GM19452 (cell line): Measurements from ENCODE around the gene ALG2.

Source experiments
- ATAC-seq: cut with Tn5 transposase; IDR thresholded peaks from one replicate; pipeline ENCODE4 v1.9.1; 2021; ENCODE audit not compliant: unreplicated experiment

Gene ALG2

DNA sequence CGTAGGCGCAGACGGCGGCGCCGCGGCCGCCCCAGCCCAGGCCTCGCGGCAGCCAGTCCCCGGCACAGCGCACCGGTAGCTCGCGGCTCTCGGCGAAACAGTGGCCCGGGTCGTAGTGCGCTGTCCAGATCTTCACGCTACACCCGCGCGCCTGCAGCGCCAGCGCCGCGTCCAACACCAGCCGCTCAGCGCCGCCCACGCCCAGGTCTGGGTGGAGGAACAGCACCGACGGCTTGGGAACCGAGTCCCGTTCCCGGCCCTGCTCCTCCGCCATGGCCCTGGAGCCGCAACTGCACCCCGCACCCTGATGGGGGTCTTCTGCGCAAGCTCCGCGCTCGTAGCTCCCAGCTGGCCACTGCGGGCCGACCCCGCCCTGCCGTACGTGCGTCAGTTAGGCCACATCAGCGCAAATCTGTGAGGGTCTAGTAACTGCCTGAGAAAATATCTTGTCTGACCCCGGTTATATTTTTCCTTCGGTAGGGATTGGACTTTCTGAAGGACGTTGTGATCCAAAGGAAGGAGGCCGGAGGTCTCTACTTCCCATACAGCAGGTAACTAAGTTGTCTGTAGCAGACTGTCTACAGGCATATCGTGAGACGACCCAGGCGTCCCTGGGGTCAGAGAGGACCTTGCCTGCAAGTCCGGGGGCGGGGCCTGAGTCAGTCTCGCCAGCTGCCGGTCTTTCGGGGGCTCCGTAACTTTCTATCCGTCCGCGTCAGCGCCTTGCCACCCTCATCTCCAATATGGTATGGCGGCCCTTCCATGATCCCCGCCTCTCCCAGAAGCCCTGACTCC lies at the start of gene ALG2, which contains the start of gene SEC61B:
Gene ALG2, minus strand, starts transcription at position 322 of the 795 bp plus-strand sequence. Its CDS starts 48 bp downstream, at position 274.
Gene SEC61B, plus strand, starts transcription at position 662 of the 795 bp plus-strand sequence. Its CDS starts 82 bp downstream, at position 744.
- ATAC-seq = peak; percentile 91

DNA sequence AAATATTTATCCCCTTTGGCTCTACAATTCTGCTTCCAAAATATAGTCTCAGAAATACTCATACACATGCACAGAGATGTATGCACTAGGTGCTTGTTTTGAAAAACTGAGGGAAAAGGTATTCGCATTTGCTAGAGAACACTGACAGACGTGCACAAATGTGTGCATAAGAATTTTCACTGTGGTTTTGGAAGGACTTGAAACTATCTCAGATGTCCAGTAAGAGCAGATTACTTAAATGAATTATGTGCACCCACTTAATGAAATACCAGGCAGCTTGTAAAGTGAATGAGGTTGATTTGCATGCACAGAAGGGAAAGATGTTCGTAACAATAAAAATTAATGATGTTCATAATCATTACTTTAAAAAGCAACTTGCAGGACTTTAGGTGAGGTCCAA lies 48.7 kb upstream of the ALG2 start:
- ATAC-seq = no peak

DNA sequence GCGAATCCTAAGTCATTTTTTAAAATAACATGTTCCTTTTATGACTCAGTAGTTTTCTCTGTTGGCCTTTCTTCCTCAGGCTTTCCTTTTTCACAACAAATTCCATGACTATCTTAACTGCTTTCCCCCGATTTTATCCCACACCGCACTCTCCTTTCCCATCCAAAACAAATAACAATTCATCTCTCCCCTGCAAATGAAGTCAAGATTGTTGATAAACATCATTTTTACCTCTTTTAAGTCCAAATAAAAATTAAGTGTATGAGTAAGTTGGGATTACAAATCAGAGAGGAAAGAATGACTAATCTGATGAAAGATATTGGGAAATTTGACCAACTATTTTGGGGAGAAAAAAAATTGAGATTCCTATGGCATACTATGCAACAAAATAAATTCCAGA lies 47.7 kb upstream of the ALG2 start:
- ATAC-seq = no peak

DNA sequence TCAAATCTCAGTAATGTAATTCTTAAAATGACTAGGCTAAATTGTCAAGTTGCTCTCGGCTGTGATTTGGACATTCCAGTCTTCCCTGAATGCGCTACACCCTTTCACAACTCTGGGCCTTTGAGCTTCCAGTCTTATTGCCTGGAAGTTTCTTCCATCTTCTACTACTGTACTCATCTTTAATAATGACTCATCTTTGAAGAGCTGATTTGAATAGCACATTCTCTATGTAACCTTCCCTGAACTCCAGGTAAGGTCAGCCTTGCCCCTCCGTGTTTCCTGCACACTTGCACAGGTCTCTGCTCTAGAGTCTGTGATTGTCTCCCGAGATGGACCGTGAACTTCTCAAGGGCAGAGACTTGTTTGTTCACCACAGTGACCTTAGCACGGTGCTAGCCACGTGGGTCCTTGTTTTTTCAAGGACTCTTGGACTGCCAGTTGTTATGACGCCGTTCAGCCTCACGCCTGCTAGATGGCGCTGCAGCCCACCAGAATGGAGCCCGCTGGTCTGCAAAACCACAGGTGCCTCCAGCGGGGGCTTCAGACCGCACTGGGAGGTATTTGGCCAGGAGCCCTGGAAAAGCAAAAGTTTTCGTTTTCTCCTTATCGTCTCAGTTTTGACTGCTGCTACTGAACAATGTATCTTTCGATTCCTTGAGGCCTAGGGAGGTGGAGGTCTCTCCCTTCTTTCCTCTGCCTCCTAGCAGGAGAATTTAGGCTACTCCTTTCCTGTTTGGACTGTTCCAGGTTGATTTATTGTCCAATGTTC lies 44.7 kb upstream of the ALG2 start:
- ATAC-seq = peak; percentile 62

DNA sequence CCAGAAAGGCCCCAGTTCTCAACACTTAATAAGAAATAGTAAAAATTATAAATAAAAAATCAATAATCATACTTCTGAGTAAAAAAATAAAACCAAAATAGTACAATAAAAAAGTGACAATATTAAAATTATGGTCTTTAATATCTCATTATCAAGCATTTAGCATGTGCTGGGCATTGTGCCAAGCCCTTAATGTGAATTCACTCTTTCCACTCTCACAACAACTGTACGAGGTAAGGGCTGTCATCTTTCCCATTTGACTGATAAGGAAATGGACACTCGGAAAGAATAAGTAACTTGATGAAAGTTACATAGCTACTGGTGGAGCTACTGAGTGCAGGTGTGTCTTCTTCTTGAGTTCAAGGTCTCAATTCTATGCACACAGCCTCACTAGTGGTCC lies 43.9 kb upstream of the ALG2 start:
- no peak for ATAC-seq

- no peak for ATAC-seq
Observed at GRCh38 chr9:99264070-99264680, 42.4 kb upstream of the ALG2 start.

- ATAC-seq = peak; percentile 52
Observed at GRCh38 chr9:99262949-99263418, 41.2 kb upstream of the ALG2 start.

- no peak for ATAC-seq
Observed at GRCh38 chr9:99261923-99262322, 40.2 kb upstream of the ALG2 start.

DNA sequence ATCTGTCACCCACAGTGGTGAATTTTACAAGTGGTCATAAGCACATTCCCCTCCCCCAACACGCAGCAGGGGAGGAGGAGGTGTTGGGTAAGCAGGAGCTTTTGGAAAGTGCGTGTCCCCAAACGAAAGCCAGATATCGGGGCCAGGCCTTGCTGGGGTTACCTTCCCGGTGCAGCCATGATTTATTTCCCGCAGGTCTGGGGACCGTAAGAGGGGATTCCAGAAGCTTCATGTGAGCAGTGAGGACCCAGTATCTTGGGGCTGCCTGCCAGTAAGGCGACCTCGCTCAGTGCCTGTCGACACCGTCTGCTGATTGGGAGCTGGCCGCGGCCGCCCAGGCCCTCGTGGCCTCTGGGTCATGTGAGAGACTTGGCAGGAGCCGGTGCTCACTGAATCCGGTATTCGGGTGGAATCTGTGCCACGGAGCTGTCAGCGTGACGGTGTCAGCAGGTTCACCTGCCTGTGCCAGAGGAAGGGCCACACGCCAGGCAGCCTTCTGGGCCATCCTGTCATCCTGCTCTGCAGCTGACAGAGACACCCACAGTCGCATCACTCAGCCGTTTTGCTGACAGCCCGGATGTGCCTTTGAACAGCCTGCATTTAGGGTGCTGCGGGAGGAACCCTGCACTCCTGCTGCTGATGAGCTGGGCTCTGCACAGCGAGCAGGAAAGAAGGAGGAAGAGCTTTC lies 37.6 kb upstream of the ALG2 start:
- peak; percentile 49 for ATAC-seq

GRCh38 chr9:99257723-99258389 lies 36.1 kb upstream of the ALG2 start:
- ATAC-seq = no peak

GRCh38 chr9:99255651-99256050 lies 33.9 kb upstream of the ALG2 start:
- ATAC-seq = no peak

- peak; percentile 83 for ATAC-seq
Observed at GRCh38 chr9:99253772-99254431, 32.2 kb upstream of the ALG2 start.

GRCh38 chr9:99253134-99253533 lies 31.4 kb upstream of the ALG2 start:
- peak; percentile 36 for ATAC-seq

GRCh38 chr9:99251157-99251556 lies 29.4 kb upstream of the ALG2 start:
- no peak for ATAC-seq

DNA sequence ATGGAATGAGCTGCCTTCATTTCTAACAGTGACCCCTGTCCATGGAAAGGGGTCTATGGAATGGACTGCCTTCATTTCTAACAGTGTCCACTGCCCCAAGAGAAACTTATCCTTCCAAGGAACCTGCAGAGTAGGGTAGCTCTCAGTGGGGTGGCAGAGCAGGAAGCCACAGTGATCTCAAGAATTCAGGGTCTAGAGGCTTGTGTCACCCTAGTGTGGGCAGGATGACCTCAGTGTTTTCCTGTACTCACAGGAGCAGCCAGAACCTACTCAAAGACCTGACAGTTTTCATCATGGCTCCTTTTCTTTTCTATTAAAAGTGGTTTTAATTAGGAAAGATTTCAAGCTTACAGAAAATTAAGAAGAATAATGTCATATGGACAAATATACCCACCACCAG lies 27.9 kb upstream of the ALG2 start:
- no peak for ATAC-seq

DNA sequence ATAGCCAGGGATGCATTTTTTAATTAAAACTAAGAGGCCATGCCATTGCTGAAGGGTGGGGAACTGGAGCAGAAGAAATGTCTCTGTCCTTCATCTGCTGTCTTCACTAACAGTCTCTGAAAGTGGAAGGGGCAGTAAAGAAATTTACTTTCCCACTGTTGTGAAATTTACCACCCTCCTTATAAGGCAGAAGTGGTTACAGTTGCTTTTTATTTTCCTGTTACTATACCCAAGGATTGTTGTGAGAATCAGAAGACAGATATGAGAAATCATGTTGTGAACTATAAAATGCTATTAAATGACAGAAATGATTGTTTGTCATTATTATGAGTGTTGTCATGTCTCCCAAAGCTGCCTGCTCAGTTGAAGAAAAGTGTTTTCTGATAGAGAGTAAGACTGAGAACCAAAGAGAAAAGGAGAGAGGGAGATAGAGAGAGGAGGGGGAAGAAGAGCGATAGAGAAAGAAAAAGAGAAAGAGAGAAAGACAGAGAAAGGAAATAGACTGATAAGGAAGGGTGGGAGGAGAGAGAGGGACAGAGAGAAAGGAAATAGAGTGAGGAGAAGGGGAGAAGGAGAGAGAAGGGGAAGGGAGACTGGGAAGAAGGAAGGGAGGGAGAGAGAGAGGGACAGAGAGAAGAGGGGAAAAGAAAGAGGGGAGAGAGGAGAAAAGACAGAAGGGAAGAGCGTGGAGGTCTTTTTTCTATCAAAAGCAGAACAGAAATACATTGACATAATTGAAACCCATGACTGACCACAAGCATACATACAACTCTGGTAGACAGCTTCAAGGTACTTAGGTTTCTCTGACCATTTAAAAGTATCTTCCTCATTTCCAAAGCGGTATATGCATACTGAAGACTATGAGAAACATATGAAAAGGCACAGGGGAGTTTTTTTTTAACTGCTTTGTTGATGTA lies 22.9 kb upstream of the ALG2 start:
- peak; percentile 96 for ATAC-seq

GRCh38 chr9:99241106-99241505 lies 19.4 kb upstream of the ALG2 start:
- no peak for ATAC-seq

- no peak for ATAC-seq
Observed at GRCh38 chr9:99239341-99240060, 17.8 kb upstream of the ALG2 start.
